ENCODE data around the gene LAPTM5.

LAPTM5 gene

GRCh38 chr1:30751830-30752650 lies 5.5 kb downstream of the LAPTM5 start:
- Histone ChIP-seq H3K27ac (replicated peaks; ENCODE audit: low read length) (no peak overlapping the region), H3K4me1 (ENCODE audit: control insufficient read depth in 2 of 2, insufficient read depth in 1 of 2, low read depth in 1 of 2, low read length in 2 of 2) (peaks cover 11 to 12% of the 10 kb centered on the region in 2 donors), H3K4me3 (ENCODE audit: low read length in 2 of 2) (no peak overlapping the region), H4K91ac (ENCODE audit: low read depth, low read length, poor library complexity) (no peak overlapping the region), H2AFZ (ENCODE audit: low read length) (no peak overlapping the region), H4K8ac (ENCODE audit: low read depth, low read length) (no peak overlapping the region), H2BK12ac (ENCODE audit: low read length) (peak overlapping the region; percentile 63), H3K9ac (ENCODE audit: low read depth, low read length, poor library complexity) (peak overlapping the region; percentile 50), H2BK120ac (ENCODE audit: low read depth, low read length) (no peak overlapping the region), H3K4ac (ENCODE audit: low read length) (no peak overlapping the region), H2BK5ac (ENCODE audit: low read length) (no peak overlapping the region), H3K23ac (ENCODE audit: low read depth, low read length, poor library complexity) (no peak overlapping the region), H3K18ac (ENCODE audit: low read length) (peak overlapping the region; percentile 60), H3K79me1 (ENCODE audit: low read depth, low read length) (peaks cover 2% of the 10 kb centered on the region), H3K14ac (ENCODE audit: low read length) (no peak overlapping the region), H2BK15ac (ENCODE audit: low read length) (peak overlapping the region; percentile 61), H3K4me2 (ENCODE audit: insufficient read depth, low read length, poor library complexity, severe bottlenecking) (no peak overlapping the region), H2AK5ac (ENCODE audit: low read depth, low read length) (peak overlapping the region; percentile 23), H3K27me3 (ENCODE audit: control insufficient read depth in 3 of 3, insufficient read depth in 3 of 3, low read depth in 1 of 3, low read length in 3 of 3) (no peaks in the 10 kb centered on the region), H3K36me3 (replicated peaks in 1 of 2; ENCODE audit: control insufficient read depth in 2 of 2, insufficient read depth in 2 of 2, low read length in 2 of 2) (no peaks in the 10 kb centered on the region), H3K9me3 (replicated peaks in 1 of 2; ENCODE audit: control insufficient read depth in 2 of 2, insufficient read depth in 1 of 2, low read depth in 1 of 2, low read length in 2 of 2) (no peaks in the 10 kb centered on the region)
- no CpG with 5 or more reads among the region's 8 CpGs for WGBS, 2 donors (ENCODE audit: extremely low coverage in 2 of 2, insufficient read length in 2 of 2, insufficient replicate concordance in 1 of 2)
- DNase-seq (ENCODE audit: low spot score), result no peak

- Histone ChIP-seq H3K18ac (ENCODE audit: low read length) (peak overlapping the region; percentile 77), H3K27me3 (ENCODE audit: control insufficient read depth in 3 of 3, insufficient read depth in 3 of 3, low read depth in 1 of 3, low read length in 3 of 3) (no peaks in the 10 kb centered on the region), H3K4me1 (ENCODE audit: control insufficient read depth in 2 of 2, insufficient read depth in 1 of 2, low read depth in 1 of 2, low read length in 2 of 2) (peaks cover 7 to 11% of the 10 kb centered on the region in 2 donors), H2BK120ac (ENCODE audit: low read depth, low read length) (peak overlapping the region; percentile 58), H3K27ac (replicated peaks; ENCODE audit: low read length) (no peak overlapping the region), H2BK12ac (ENCODE audit: low read length) (peak overlapping the region; percentile 86), H3K4me3 (ENCODE audit: low read length in 2 of 2) (no peak overlapping the region), H2AK5ac (ENCODE audit: low read depth, low read length) (peak overlapping the region; percentile 32), H3K23ac (ENCODE audit: low read depth, low read length, poor library complexity) (no peak overlapping the region), H2BK15ac (ENCODE audit: low read length) (peak overlapping the region; percentile 30), H3K14ac (ENCODE audit: low read length) (peak overlapping the region; percentile 50), H2BK5ac (ENCODE audit: low read length) (no peak overlapping the region), H3K79me1 (ENCODE audit: low read depth, low read length) (peaks cover 2% of the 10 kb centered on the region), H4K91ac (ENCODE audit: low read depth, low read length, poor library complexity) (no peak overlapping the region), H3K9me3 (replicated peaks in 1 of 2; ENCODE audit: control insufficient read depth in 2 of 2, insufficient read depth in 1 of 2, low read depth in 1 of 2, low read length in 2 of 2) (no peaks in the 10 kb centered on the region), H3K9ac (ENCODE audit: low read depth, low read length, poor library complexity) (no peak overlapping the region), H2AFZ (ENCODE audit: low read length) (peak overlapping the region; percentile 13), H3K4ac (ENCODE audit: low read length) (no peak overlapping the region), H3K36me3 (replicated peaks in 1 of 2; ENCODE audit: control insufficient read depth in 2 of 2, insufficient read depth in 2 of 2, low read length in 2 of 2) (no peaks in the 10 kb centered on the region), H3K4me2 (ENCODE audit: insufficient read depth, low read length, poor library complexity, severe bottlenecking) (no peak overlapping the region), H4K8ac (ENCODE audit: low read depth, low read length) (no peak overlapping the region)
- no CpG with 5 or more reads among the region's 10 CpGs for WGBS, 2 donors (ENCODE audit: extremely low coverage in 2 of 2, insufficient read length in 2 of 2, insufficient replicate concordance in 1 of 2)
- DNase-seq (ENCODE audit: low spot score), result no peak
These were observed 6.8 kb downstream of the LAPTM5 start for GRCh38 chr1:30750731-30751291.

GRCh38 chr1:30749691-30750583 lies 7.6 kb downstream of the LAPTM5 start:
- no peaks in the 10 kb centered on the region for H3K36me3 ChIP-seq (replicated peaks in 1 of 2; ENCODE audit: control insufficient read depth in 2 of 2, insufficient read depth in 2 of 2, low read length in 2 of 2)
- no peak overlapping the region for H2BK5ac ChIP-seq (ENCODE audit: low read length)
- H3K9me3 ChIP-seq (replicated peaks in 1 of 2; ENCODE audit: control insufficient read depth in 2 of 2, insufficient read depth in 1 of 2, low read depth in 1 of 2, low read length in 2 of 2), result no peaks in the 10 kb centered on the region
- H3K14ac ChIP-seq (ENCODE audit: low read length), result no peak overlapping the region
- H3K4me1 ChIP-seq (ENCODE audit: control insufficient read depth in 2 of 2, insufficient read depth in 1 of 2, low read depth in 1 of 2, low read length in 2 of 2), result peaks cover 7 to 11% of the 10 kb centered on the region in 2 donors
- peak overlapping the region; percentile 17 for H2AK5ac ChIP-seq (ENCODE audit: low read depth, low read length)
- DNase-seq (ENCODE audit: low spot score), result no peak
- peak overlapping the region; percentile 93 for H2BK120ac ChIP-seq (ENCODE audit: low read depth, low read length)
- peak overlapping the region; percentile 2 for H2BK12ac ChIP-seq (ENCODE audit: low read length)
- WGBS, 2 donors (ENCODE audit: extremely low coverage in 2 of 2, insufficient read length in 2 of 2, insufficient replicate concordance in 1 of 2), result no CpG with 5 or more reads among the region's 23 CpGs
- H2AFZ ChIP-seq (ENCODE audit: low read length), result peak overlapping the region; percentile 19
- H3K79me1 ChIP-seq (ENCODE audit: low read depth, low read length), result peaks cover 2% of the 10 kb centered on the region
- no peak overlapping the region for H3K4ac ChIP-seq (ENCODE audit: low read length)
- H3K4me2 ChIP-seq (ENCODE audit: insufficient read depth, low read length, poor library complexity, severe bottlenecking), result no peak overlapping the region
- H3K4me3 ChIP-seq (ENCODE audit: low read length in 2 of 2), result peak overlapping the region in 1 of 2 donors; percentile 55
- peak overlapping the region; percentile 14 for H2BK15ac ChIP-seq (ENCODE audit: low read length)
- H3K27ac ChIP-seq (replicated peaks; ENCODE audit: low read length), result no peak overlapping the region
- no peak overlapping the region for H3K9ac ChIP-seq (ENCODE audit: low read depth, low read length, poor library complexity)
- no peak overlapping the region for H4K91ac ChIP-seq (ENCODE audit: low read depth, low read length, poor library complexity)
- H3K23ac ChIP-seq (ENCODE audit: low read depth, low read length, poor library complexity), result no peak overlapping the region
- no peaks in the 10 kb centered on the region for H3K27me3 ChIP-seq (ENCODE audit: control insufficient read depth in 3 of 3, insufficient read depth in 3 of 3, low read depth in 1 of 3, low read length in 3 of 3)
- H4K8ac ChIP-seq (ENCODE audit: low read depth, low read length), result no peak overlapping the region
- peak overlapping the region; percentile 84 for H3K18ac ChIP-seq (ENCODE audit: low read length)

Data from neuronal stem cell (in vitro differentiated cells).